GM18868 (cell line): Measurements from ENCODE around the gene AQP1.

Source experiments
- ATAC-seq: cut with Tn5 transposase; IDR thresholded peaks from one replicate; pipeline ENCODE4 v1.9.1; 2021; ENCODE audit warnings: mild to moderate bottlenecking, moderate library complexity; ENCODE audit not compliant: unreplicated experiment

Gene AQP1

GRCh38 chr7:30905078-30906012 is 6.3 kb upstream of the AQP1 start:
- ATAC-seq: no peak

GRCh38 chr7:30906014-30906413 is 5.6 kb upstream of the AQP1 start:
- ATAC-seq: no peak

GRCh38 chr7:30906515-30907240 is 5.0 kb upstream of the AQP1 start:
- no peak for ATAC-seq

DNA sequence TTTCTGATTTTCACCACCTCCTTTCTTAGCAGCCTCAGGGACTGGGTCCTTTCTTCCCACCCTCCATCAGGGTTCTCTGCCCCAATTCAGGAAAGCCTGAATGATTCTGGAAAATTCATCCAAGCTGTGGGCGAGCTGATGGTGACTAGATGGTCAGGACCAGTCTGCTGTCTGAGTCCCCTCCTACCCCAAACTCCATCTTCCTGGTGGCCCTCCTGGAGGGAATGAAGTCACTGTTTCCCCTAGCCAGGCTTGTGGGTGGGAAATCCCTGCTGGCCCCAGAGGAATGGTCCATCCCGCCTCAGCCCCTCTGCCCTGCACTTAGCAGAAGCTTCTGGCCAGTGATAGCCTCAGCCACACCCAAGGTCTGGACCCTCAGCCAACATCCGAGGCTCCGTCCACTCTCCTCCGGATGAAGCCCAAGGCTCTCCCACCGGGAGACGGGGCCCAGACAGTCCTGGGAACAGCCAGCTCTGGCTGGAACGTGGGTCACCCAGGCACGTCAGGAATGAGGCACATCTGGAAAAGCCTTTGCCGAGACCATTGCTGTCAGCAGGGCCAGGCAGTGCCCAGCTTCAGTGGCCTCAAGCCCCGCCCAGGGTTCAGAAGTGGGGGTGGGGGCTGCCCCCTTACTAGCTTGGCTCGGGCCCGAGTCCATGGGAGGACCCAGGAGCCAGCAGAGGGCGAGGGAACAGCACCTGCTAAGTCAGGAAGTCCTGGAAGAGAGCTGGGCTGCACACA is 4.0 kb upstream of the AQP1 start:
- ATAC-seq: no peak

DNA sequence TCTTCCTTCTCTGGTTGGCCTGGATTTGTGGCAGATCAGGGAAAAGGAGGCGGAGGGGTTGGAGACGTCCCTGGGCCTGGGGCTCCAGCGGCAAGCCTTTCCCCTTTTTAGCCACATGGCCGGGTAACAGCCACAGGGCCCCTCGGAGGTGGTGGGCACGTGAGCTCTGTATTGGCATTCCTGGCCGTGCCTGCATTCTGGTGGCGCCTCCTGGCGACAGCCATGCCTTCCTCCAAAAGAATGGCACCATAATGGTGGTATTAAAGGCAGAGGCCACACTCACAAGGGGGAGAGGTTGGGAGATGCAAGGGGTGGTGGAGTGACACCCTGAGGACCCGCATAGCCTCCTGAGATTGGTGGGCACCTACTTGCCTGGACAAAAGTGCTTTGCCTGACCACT is 3.0 kb upstream of the AQP1 start:
- ATAC-seq: no peak

- no peak for ATAC-seq
Observed at GRCh38 chr7:30909431-30909830, 2.2 kb upstream of the AQP1 start.

DNA sequence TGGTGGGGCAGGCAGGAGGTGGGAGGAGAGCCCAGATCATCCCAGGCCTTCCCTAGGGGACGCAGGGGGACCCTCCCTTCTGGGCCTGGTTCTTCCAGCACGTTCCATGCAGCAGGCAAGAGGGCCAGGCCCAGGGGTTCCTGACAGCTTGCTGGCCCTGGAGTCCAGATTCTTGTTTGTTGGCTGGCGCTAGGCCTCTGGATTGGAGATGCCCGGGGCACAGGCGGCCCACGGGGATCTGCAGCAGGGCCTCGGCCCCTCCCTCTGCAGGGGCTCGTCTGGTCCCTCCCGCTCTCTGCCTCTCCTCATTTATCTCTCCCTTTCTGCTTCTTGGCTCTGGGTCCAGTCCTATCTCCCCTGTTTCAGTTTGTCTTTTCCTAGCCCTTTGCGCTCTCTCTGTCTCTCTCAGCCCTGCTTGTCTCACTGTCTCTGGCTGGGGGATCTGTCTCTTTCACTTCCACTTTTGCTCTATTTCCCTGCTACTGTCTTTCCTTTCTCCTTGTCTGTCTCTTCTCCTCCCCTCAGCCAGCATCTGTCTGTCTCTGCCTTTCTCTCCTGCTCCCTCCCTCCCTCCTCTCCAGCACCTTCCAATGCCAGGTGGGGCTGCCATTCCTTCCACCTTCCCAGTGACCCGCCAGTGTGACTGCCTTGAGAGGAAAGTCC is 1.1 kb upstream of the AQP1 start:
- ATAC-seq: no peak

DNA sequence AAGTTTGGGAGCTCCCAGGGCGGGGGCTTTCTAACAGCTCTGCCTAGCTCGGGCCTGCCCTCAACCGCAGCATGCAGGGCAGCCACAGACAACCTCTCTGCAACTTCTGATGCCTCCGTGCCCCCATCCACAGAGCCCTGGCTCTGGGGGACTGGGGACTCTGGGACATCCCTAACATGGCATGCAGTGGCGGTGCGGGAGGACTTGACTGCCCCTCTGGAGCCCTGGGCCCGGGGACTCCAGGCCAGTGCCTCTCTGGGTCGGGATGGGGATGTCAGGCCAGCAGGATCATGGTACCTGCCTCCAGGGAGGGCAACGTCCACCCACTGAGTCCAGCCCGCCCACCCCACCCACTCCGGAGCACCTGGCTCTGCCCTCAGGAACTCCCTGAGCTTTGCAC is 520 bp upstream of the AQP1 start:
- no peak for ATAC-seq

GRCh38 chr7:30912021-30912730 is 523 bp downstream of the AQP1 start:
- no peak for ATAC-seq

DNA sequence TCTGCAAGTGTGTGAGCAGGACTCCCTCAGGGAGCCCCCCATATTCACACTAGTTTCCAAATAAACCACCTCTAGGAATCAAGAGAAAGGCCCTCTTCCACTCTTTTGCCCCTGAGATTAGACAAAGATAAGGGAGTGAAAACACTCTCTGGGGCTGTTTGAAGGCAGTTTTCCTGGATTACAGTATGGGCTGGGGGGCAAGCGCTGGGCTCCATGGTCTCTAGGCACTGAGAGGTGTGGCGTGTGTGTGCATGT is 1.0 kb downstream of the AQP1 start:
- ATAC-seq: no peak

DNA sequence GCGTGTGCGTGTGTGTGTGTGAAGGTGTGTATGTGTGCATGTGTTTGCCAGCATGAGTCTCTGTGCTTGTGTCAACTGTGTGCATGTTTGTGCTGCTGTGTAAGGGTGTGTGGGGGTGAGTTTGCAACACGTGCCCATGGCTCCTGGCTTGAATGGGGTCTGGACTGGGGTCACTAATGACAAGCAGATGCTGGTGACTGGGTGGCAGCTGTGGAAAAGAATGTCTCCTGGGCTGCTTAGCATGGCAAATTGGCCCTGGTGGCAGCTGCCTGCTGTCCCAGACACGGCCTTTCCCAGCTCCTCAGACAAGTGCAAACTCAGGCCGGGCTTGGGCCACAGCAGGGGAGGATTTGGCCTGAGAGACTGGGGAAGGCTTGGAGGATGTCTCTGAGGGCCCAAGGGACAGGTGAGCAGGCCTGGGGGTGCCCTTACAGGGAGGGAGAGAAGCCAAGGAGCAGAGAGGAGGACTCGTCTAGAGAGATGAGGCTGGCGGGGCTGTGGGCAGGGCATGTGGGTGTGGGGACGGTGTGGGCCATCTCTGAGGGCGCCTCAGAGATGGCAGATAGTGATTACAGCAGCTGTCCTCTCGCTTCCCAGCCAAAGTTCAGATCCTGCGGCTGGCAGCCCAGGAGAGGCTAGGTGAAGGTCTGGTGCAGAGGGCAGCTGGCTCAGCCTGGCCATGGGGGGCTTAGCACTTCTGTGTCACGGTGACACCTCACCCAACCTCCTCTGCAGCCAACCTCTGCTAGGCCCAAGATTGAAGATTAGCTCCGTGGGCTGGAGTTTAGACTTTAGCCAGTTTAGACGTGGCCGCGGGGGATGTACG is 1.5 kb downstream of the AQP1 start:
- no peak for ATAC-seq

DNA sequence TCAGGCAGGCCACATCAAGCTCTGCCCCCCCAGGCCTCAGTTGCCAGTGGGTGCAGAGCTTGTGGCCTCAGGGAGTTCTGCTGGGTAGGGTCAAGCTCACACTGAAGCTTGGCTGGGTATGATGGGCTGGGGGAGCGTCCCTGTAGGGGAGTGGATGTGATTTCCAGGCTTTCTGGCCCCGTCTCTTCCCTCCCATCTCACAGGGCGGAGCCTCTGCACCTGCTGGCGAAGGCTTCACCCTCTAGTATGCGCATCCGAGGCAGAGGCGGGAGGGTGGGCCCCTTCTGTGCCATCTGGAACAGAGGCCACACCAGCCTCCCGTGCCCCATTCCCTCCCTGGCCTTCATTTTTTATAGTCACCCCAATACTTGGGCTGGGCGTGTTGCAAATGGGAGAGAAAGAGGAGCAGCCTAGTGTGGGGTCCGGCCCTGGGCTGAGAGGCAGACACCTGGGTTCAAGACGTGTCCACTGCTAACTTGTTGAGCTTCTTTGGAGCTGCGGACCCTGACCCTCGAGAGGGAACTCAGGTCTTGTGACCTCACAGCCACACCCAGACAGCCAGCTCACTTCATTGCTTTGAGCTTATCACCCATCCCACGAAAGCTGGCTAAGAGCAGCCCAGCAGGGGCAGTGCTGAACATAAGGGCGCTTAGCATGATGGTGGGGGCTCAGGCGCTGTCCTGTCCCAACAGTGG is 2.3 kb downstream of the AQP1 start:
- ATAC-seq: no peak

DNA sequence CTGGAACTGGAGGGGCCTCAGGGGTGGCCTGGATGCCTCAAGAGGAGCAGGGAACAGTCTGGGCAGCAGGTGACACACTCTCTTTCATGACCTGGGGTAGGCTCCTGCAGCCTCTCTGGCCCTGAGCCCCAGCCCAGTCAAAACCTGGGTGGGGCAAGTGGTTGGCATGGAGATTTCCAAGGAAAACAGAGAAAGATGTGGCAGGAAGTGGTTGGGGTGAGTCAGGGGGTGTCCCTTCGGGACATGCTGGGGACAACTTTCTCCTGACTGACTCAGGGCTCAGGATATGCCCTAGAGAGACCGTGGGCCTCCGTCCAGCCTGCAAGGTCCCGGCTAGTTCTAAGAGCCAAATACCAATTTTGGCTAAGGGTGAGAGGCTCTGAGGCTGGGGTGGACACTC is 2.9 kb downstream of the AQP1 start:
- no peak for ATAC-seq

DNA sequence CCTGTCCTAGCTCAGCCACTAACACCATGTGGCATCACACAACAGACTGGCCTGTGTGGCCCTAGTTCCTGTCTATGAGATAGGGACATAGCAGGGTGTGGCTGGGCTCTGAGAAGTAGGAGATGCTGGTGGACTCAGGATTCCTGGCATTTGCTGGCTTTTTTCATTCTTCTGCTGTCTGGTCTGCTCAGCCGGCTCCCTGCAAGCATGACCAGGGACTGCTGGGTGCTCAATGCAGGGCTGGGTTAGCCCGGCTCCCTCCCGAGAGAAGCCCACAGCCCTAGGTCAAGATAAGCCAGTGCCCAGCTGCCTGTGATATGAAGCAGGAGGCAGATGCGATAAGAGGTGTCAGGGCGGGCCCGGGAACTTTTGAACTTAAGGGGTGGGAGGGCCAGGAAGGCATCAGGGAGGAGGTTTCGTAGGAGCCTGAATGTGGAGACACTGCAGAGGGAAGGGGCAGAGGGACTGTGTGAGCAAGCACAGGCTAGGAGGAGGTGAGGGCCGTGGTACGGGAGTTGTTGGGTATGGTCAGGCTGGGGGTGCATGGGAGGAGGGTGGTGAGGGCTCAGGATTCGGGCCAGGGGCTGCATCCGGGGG is 3.5 kb downstream of the AQP1 start:
- no peak for ATAC-seq

DNA sequence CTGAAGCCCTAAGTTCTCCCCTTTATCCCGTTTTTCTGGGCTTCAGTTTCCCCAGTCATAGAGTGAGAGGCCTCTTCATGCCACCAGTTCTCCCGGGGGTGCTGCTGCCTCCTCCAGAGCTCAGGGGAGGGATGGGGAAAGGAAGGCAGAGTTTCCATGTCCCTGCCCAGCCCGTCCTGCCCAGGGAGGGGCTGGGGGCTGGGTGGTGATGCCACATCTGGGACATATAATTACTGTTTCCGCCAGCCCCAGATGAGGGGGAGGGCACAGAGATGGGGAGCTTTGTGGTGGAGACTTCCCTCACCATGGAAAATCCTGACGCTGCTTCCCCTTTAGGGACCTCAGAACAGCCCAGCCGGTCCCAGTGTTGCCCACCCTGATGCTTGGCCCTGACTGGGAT is 4.1 kb downstream of the AQP1 start:
- no peak for ATAC-seq

- ATAC-seq: no peak
Observed at GRCh38 chr7:30916255-30916654, 4.6 kb downstream of the AQP1 start.

DNA sequence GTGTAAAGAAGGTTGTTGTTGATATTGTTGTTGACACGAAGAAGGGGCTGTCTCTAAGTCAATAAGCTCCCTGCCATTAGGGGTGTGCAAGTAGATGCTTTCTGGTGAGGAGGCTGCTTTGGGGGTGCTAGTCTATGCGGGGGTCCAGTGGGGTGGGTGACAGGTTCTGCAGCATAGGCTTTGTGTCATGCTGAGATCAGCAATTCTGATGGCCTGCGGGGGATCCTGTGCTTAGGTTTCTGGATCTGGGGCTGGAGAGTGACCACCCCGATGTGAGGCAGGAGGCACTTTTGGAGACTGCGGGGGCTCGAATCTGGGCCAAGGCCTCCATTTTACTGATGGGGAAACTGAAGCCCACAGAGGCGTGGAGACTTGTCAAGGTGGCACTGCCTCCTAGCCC is 5.1 kb downstream of the AQP1 start:
- ATAC-seq: no peak

DNA sequence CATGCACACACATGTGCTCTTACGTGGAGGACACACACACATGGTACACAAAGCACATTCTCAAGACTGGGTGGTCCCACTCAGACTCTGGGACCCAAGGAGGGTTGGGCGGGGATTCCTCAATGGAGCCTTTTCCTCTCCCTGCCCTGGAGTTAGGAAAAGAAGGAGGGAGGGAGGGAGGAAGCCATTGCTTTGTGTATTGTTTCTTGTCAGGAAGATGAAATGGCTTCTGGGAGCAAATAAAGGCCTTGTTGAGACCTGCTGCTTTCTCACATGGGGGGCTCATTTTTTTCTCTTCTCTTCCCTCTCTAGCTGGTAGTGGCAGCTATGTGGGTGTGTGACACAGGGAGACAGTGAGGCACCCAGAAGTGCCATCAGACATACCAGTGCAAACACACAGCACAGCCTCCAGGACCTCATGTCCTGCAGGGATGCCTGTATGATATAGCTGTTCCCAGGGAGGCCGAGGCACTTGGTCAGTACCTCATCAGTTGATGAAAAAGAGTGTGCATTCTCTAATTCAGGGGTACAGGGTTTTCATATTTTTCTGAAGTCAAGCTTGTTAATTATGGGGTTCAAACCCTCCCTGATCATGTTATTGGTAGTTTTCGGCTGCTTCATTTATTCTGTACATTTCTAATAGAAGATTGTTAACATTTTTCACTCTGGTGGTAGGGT is 5.7 kb downstream of the AQP1 start:
- ATAC-seq: no peak
